ENCODE measurements around the gene TTC28. TPM values are rescaled to one million over a fixed set of nuclear protein-coding genes. Genes with fewer than 3 reads are reported as not detected.

Gene TTC28
- total and polyA plus RNA-seq, 8 donors: 2.2 to 18.6 (median 11.5) TPM

DNA sequence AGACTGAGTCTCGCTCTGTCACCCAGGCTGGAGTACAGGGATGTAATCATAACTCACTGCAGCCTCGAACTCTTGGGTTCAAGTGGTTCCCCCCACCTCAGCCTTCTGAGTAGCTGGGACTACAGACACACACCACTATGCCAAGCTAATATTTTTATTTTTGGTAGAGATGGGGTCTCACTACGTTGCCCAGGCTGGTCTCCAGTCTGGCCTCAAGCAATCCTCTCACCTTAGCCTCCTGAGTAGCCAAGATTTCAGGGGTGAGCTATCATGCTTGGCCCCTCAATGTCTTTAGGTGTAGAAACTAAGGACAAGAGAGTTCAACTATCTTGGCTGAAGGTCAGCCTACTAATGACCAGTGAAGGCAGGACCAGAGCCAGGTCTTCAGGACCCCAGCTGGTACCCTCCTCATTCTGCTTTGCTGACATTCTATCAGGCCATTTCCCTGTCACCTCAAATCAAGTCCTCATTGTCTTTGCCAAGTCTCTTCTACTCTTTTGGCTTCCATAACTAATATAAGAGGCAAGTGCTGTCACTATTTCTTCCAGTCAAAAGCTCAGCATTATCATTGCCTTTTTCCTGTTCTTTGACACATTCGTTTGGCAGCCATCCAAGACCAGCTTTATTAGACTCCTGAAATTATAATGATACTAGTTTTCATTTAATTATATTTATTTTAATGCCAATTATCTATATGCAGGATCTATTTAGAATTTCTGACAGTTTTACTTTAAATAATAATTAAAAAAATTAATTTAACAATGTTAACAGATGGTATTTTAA, 496.4 kb downstream of the TTC28 start:
- Histone ChIP-seq H3K36me3 (no peaks in the 10 kb centered on the region), H3K4me1 (peaks cover 0 to 12% (median 8%) of the 10 kb centered on the region in 3 donors), H3K27ac (no peak overlapping the region), H3K27me3 (no peaks in the 10 kb centered on the region), H3K4me3 (no peak overlapping the region), H3K9me3 (no peaks in the 10 kb centered on the region)
- WGBS, 2 donors: 72 to 81% methylated on average over 4 of the region's 4 CpGs
- FAIRE-seq (peak; percentile 43), ATAC-seq (no peak), DNase-seq (no peak)
- TF ChIP-seq, protein P1, sequence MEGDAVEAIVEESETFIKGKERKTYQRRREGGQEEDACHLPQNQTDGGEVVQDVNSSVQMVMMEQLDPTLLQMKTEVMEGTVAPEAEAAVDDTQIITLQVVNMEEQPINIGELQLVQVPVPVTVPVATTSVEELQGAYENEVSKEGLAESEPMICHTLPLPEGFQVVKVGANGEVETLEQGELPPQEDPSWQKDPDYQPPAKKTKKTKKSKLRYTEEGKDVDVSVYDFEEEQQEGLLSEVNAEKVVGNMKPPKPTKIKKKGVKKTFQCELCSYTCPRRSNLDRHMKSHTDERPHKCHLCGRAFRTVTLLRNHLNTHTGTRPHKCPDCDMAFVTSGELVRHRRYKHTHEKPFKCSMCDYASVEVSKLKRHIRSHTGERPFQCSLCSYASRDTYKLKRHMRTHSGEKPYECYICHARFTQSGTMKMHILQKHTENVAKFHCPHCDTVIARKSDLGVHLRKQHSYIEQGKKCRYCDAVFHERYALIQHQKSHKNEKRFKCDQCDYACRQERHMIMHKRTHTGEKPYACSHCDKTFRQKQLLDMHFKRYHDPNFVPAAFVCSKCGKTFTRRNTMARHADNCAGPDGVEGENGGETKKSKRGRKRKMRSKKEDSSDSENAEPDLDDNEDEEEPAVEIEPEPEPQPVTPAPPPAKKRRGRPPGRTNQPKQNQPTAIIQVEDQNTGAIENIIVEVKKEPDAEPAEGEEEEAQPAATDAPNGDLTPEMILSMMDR (IDR thresholded peaks at IDR 0.05): no peak
- intact Hi-C loops (cut with DNase I): no loop called here

DNA sequence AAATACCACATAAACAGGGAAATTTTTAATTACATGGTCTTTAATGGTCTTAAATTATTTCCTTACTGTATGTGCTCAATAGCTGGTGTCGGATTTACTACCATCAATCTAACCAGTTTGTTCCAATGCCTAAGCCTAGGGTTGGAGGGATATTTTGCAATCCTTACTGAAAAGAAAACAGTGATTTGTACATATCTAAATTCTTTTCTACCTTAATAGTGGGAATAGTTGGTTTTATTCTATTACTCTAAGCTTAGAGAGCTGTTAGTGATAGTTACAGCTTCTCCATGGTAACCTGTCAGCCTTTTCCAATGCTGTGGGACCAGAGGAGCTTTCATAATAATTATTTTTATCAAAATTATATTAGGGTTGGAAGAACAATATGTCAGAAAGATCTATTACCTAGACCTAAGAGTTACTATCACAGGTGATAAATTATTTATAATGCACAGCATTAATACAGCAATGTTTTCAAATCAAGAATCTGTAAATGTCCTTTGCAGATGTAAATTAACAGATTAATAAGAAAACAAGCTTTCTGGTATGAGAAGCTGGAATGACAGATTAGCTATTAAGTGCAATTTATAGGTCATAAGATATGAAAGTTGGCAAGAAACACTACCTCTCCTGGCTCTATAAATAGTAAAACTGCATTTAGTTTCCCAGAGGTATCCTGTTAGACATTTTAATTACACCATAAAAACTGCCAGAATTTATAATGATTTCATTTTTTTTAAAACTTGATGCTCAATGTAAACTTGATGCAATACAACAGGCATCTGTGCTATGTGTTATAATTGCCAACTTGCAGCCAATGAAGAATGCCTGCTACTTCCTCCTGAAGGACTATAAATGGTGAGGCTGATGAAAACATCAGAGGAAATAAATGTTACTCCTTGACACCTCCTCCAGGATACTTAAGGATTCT, 498.6 kb downstream of the TTC28 start:
- H3K27ac ChIP-seq: no peak overlapping the region

DNA sequence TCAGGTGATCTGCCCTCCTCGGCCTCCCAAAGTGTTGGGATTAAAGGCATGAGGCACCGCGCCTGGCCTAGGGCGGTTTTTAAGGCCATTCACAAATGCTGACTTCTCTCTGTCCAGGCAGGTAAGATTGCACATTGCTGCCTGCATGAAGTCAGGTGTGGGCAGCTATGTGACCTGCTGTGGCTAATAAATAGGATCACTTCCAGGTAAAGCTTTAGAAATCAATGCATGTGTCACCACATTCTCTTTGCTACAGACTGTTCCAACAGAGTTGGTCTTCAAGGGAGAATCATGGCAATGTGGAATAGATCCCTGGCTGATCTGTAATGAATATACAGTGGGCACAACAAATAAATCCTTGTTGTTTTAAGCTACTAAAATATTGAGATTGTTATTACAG, 500.2 kb downstream of the TTC28 start:
- WGBS, 2 donors: 98 to 99% methylated on average over 4 of the region's 4 CpGs
- Histone ChIP-seq H3K4me1 (peaks cover 0 to 12% (median 8%) of the 10 kb centered on the region in 3 donors), H3K27ac (no peak overlapping the region), H3K9me3 (no peaks in the 10 kb centered on the region), H3K4me3 (no peak overlapping the region), H3K27me3 (no peaks in the 10 kb centered on the region), H3K36me3 (no peaks in the 10 kb centered on the region)
- TF ChIP-seq, protein P1 (IDR thresholded peaks at IDR 0.05): no peak
- no peak for DNase-seq
- no peak for FAIRE-seq
- intact Hi-C loops (cut with DNase I): no loop called here
- peak in 1 of 4 donors; percentile 23 for ATAC-seq

More for the DNA sequence above, 498.6 kb downstream of the TTC28 start:
- TF ChIP-seq, protein P1 (IDR thresholded peaks at IDR 0.05): no peak
- WGBS, 2 donors: 70 to 75% methylated on average over 1 of the region's 1 CpG
- no peaks in the 10 kb centered on the region for H3K9me3 ChIP-seq
- intact Hi-C loops (cut with DNase I): no loop called here
- peak; percentile 45 to 73 (median 53) for ATAC-seq
- peaks cover 0 to 12% (median 8%) of the 10 kb centered on the region in 3 donors for H3K4me1 ChIP-seq
- no peaks in the 10 kb centered on the region for H3K36me3 ChIP-seq
- FAIRE-seq: no peak
- no peaks in the 10 kb centered on the region for H3K27me3 ChIP-seq
- DNase-seq: no peak
- no peak overlapping the region for H3K4me3 ChIP-seq

DNA sequence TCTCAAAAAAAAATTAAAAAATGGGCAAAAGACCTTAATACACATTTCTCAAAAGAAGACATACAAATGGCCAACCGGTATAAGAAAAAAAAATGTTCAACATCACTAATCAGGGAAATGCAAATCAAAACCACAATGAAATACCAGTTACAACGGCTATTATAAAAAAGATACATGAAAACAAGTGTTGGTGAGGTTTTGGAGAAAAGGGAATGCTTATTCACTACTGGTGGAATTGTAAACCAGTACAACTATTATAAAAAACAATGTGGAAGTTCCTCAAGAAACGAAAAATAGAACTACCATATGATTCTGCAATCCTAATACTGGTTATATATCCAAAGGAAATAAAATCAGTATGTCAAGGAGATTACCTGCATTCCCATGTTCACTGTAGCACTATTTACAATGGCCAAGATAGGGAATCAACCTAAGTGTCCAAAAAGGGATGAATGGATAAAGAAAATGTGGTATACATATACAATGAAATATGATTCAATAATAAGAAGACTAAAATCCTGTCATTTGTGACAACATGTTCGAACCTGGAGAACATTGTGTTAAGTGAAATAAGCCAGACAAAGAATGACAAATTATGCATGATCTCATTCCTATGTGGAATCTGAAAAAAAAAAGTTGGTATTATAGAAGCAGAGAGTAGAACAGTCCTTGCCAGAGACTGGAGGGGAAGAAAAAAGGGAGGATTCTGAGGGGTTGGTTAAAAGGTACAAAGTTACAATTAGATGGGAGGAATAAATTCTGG, 503.7 kb downstream of the TTC28 start:
- ATAC-seq (no peak), FAIRE-seq (no peak), DNase-seq (no peak)
- Histone ChIP-seq H3K36me3 (no peaks in the 10 kb centered on the region), H3K4me3 (no peak overlapping the region), H3K4me1 (peaks cover 0 to 4% (median 4%) of the 10 kb centered on the region in 3 donors), H3K9me3 (no peaks in the 10 kb centered on the region), H3K27me3 (no peaks in the 10 kb centered on the region), H3K27ac (no peak overlapping the region)
- intact Hi-C loops (cut with DNase I): no loop called here
- TF ChIP-seq, protein P1 (IDR thresholded peaks at IDR 0.05): no peak
- WGBS, 2 donors: 85 to 93% methylated on average over 4 of the region's 4 CpGs
